ENCODE results near the gene CCSER2.
A peak's percentile ranks its signal among the peaks of the same experiment; 100 is the strongest.
"Not testable (repeated sequence)": the region's sequence is repeated elsewhere in the genome, so short reads cannot be mapped to it uniquely, and the experiment has no call there.

The CCSER2 gene, protein sequence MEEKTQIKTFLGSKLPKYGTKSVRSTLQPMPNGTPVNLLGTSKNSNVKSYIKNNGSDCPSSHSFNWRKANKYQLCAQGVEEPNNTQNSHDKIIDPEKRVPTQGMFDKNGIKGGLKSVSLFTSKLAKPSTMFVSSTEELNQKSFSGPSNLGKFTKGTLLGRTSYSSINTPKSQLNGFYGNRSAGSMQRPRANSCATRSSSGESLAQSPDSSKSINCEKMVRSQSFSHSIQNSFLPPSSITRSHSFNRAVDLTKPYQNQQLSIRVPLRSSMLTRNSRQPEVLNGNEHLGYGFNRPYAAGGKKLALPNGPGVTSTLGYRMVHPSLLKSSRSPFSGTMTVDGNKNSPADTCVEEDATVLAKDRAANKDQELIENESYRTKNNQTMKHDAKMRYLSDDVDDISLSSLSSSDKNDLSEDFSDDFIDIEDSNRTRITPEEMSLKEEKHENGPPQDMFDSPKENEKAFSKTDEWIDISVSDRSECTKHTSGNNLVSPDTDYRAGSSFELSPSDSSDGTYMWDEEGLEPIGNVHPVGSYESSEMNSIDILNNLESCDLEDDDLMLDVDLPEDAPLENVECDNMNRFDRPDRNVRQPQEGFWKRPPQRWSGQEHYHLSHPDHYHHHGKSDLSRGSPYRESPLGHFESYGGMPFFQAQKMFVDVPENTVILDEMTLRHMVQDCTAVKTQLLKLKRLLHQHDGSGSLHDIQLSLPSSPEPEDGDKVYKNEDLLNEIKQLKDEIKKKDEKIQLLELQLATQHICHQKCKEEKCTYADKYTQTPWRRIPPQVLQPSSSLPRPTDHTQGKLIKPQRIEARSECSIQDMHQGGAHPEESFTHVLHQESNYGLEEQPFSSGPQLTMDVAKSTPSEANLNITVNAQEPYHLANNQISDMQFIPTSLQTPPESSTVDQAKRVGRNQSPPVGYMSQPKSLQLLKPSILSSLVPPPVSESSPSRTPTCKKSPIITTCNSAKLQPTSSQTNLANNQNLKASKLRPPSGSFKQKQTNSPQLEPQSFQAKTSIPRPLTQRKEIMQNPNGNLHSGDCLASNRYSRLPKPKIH

DNA sequence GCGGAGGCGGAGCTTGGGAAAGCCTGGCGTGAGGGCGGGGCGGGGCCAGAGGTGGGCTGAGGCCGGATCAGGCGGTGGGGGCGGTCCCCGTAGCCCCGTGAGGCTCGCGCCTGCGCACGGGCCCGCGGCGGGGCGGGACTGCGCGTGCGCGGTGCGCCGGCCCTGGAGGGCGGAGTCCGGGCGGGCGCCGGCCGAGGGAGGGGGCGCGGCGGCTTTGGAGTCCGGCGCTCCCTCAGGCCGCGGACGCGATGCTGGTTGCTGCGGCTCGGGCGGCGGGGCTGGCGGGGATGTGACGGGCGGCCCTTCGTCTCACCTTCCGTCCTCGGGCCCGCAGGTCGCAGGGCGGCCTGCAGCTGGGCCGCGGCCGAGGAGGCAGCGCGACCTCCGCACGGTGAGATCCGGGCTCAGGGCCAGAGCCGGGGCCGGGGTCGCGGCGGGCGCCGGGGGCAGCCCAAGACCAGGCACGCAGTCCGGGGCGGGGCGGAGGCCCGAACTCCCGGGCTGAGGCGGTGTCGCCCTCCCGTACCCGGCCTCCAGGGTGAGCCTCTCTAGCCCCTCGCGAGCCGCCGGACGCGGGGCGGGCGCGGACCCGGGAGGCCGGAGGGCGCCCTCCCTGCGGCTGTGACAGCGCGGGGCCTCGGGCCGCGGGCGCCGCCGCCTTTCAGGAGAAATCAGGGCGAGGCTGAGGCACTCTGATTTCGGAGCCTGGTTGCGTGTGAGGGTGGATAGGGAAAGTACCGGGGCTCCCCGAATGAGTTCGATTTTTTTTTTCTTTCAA, at the start of gene CCSER2:
Gene CCSER2, plus strand, starts transcription at position 172 of the 778 bp plus-strand sequence. CDS start 42,464 bp downstream, outside the sequence.
- DNase-seq (ENCODE audit: low read depth in 2 of 2, low spot score in 1 of 2), result peak; percentile 83 to 85

DNA sequence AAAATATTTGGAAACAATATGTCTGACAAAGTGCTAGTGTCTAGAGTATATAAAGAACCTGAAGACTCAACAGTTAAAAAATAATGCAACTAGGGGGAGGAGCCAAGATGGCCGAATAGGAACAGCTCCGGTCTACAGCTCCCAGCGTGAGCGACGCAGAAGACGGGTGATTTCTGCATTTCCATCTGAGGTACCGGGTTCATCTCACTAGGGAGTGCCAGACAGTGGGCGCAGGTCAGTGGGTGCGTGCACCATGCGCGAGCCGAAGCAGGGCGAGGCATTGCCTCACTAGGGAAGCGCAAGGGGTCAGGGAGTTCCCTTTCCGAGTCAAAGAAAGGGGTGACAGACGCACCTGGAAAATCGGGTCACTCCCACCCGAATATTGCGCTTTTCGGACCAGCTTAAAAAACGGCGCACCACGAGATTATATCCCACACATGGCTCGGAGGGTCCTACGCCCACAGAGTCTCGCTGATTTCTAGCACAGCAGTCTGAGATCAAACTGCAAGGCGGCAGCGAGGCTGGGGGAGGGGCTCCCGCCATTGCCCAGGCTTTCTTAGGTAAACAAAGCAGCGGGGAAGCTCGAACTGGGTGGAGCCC, 48.4 kb upstream of the CCSER2 start:
- DNase-seq (ENCODE audit: low read depth in 2 of 2, low spot score in 1 of 2), result not testable (repeated sequence)

DNA sequence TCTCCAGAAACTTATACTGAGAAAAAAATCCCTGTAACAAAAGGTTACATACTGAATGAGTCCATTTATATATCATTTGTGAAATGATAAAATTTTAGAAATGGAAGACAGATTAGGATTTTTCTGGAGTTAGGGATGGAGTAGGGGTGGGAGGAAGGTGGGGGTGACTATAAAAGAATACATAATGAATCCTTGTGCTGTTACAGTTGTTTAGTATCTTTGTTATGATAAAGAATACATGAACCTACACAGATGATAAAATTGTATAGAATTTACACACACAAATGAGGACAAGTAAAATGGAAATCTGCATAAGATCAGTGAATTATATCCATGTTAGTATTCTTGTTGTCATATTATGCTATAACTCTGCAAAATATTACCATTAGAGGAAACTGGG, 41.7 kb upstream of the CCSER2 start:
- DNase-seq (ENCODE audit: low read depth in 2 of 2, low spot score in 1 of 2), result no peak

DNA sequence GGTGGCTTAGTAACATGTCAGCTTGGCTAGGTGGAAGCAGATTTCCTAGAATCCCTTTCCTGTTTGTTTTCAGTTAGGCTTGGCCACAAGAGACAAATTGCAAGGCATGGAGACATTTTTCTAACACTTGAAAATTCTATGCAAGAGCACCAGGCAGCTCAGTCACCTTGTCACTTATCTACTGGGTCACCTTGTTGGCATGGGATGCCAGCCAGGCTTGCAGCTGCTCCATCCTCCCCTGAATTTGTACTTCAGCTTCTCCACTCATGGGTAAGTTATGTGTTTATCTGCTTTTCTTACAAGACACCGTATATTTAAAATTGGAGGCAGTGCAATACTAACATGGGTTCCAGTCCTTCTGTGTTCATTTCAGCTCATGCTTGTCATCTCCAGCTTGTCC, 40.2 kb upstream of the CCSER2 start:
- no peak for DNase-seq (ENCODE audit: low read depth in 2 of 2, low spot score in 1 of 2)

DNA sequence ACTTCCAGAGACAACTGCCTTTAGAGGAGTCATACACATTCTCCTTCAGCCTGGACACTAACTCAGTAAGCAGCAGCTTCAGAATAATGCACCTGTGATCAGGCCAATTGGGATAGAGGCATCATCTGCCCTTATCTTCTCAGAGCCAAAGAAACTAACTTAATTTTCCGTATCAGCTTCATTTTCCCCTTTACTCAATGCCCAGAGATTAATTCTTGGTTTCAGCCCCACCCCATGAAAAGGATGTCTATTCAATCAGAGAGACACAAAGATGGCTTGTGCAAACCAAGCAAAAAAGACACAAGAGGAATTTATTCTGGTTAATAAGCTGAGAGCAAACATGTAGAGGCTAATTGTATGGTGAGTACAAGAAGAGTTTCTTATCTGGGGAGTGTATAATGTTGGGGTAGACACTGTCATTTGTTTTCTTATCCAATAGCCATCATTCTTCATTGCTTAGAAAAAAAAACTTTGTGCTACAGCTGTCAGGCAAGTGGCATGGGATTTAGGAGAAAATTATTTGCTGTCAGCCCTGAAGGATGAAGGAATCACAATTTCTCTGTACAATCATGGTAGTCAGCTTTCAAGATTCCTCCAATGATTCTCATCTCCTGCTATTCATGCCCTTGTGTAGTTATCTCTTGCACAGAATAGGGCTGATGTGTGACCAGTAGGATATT, 38.7 kb upstream of the CCSER2 start:
- no peak for DNase-seq (ENCODE audit: low read depth in 2 of 2, low spot score in 1 of 2)

DNA sequence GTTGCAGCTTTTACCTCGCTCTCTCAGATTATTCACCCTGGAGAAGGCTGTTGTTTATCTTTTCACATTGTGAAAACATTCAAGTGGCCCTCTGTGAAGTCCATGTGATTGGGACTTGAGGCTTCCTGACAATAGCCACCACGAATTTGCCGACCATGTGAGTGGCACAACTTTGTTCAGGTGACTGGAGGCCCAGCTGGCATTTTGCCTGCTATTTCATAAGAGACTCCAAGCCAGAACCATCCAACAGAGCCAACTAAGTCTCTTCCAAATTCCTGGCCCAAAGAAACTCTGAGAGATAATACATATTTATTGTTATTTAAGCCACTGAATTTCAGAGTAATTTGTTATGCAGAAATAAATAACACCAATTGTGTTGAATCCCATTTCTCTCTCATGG, 38.2 kb upstream of the CCSER2 start:
- DNase-seq (ENCODE audit: low read depth in 2 of 2, low spot score in 1 of 2), result no peak

DNA sequence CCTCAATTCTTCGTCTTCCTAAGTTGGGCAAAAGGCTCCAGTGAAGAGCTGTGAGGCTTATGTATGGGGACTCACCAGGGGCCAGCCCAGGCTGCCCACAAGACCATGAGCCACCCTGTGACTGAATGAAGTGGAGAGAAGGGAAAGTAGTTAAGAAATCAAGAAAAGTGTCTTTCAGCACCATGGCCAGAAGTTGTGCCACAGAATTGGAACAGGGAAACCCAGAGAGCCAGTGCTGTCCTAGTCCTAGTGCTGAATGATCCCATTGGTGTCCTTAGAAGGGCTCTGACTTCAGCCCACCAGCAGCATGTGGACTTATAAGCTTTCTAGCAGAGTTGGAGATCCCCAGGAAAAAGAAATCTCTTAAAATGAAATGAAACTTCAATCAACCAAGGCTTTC, 37.0 kb upstream of the CCSER2 start:
- no peak for DNase-seq (ENCODE audit: low read depth in 2 of 2, low spot score in 1 of 2)

DNA sequence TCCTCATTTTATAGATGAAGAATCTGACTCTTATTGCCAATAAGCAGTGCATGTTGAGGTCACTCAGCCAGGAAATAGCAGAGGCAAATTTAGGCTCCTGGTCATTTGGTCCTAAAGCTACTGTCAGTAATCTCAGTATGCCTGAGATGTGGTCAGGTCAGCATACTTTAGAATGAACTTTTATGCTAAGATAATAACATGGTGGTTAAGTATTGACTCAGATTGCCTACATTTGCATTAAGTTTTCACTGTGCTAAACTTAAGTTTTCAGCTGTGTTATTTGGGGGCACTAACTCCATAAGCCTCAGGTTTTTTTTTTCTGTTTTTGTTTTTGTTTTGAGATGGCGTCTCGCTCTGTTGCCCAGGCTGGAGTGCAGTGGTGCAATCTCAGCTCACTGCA, 35.9 kb upstream of the CCSER2 start:
- no peak for DNase-seq (ENCODE audit: low read depth in 2 of 2, low spot score in 1 of 2)

DNA sequence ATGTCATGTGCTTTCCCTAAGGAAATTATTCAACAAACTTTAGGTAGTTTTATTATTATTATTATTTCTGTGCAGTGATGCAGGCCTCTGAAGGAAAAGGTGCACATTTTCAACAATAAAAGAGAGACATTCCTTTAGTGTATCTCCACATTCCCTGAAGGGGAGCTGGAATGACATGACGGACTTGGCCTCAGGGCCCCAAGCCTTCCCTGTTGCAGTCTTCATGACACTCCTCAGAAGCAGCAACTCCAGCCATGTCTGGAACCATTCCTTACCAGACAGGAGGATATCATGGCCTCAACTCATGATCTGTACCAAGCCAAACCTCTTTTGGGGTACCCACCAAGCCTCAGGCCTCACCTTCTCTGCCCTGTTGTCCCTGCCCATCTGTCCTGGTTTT, 35.2 kb upstream of the CCSER2 start:
- DNase-seq (ENCODE audit: low read depth in 2 of 2, low spot score in 1 of 2), result no peak

DNA sequence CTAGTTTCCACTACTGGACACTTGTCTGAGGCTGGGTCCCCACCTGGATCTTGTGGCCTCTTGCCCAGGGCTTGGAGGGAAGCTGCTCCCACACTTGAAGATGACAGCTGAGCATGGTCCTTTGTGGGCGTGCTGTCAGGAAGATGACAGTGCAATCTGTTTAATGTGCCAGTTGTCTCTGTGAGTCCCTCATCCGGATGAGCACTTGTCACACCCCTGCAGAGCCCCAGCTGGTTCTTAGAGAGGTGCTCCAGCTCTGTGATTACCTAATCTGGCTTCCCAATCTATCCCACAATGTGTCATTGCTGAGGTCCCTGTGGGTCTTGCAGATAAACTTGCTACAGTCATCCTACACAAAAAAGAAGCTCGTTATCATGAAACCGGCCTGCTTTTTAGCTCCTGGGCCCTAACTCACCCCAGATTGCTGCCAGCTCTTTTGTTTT, 34.8 kb upstream of the CCSER2 start:
- DNase-seq (ENCODE audit: low read depth in 2 of 2, low spot score in 1 of 2), result no peak

DNA sequence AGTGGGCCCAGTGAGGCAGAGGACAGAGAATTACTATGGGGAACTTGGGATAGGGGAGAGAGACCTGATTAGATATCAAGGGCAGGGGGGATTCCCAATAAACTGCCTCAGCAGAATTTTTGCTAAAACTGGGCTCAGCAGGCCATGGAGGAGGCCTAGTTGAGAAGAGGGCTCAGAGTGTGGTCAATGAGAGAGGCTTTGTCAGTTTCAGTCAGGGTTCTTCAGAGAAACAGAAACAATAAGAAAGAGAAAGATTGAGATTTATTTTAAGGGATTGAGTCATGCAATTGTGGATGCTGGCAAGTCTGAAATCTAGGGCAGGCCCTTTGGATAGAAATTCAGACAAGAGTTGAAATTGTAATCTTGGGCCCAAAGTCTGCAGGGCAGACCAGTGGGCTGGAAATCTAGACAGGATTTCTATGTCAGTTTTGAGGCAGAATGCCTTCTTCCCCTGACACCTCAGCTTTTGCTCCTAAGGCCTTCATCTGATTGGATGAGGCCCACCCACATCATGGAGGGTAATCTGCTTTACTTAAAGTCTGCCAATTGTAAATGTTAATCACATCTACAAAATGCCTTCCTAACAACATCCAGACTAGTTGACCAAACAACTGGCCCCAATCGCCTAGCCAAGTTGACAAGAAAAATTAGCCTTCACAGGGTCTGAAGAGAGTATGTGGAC, 33.5 kb upstream of the CCSER2 start:
- DNase-seq (ENCODE audit: low read depth in 2 of 2, low spot score in 1 of 2), result no peak

DNA sequence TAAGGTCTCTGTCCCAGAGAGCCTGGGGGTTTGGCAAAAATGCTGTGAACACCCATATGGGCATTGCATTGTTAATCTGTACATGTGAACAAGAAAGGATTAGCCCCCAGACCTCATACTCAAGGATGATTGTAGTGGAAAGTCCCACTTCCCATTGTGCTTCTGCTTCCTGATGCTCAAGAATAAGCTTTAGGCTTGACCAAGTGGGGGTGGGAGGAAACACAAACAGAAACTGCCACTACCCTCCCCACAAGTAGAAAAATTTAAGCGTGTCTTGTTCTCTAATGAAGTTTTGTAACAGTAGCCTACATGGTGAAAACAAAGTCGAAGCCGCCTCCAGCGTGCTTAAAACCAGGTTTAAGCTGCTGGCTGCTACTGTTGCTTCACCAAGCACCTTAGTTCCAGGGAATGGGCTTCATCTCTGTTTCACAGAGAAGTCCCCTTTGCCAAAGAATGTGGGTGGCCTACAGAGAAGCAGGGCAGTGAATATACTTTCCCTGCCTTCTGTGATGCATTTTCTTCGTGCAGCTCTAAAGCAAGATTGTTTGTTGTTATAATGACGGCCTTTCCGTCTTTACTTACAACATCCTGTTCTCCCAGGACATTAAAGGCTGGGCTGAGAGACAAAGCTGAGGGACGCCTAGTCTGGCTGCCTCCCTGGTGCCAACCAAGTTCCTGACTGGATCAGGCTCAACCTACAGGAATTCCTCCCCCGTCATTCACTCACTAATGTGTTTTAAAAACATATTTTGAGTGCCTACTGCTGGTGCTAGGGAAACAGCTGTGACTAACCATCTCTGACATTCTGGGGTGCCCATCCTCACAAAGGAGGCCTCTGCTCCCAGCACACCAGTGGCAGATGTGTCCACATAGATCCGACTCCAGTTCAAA, 32.1 kb upstream of the CCSER2 start:
- DNase-seq (ENCODE audit: low read depth in 2 of 2, low spot score in 1 of 2), result no peak

DNA sequence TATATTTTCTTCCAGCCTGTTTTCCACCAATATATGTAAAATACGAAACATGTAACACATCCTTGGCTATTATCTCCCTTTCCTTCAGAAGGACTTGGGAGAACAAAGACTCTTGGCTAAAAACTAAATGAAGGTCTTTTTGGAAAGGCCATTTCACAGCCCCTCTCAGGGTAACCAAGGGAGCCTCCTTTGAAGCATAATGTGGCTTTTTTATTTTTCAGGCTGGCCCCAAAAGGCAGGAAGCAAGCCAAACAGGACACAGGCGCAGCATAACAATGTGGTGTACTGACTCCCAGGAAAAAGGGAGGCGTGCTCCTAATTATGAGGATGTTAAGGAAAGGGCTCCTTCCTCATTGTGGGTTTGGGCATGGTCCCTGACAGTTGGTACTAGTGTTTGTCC, 30.3 kb upstream of the CCSER2 start:
- DNase-seq (ENCODE audit: low read depth in 2 of 2, low spot score in 1 of 2), result no peak

DNA sequence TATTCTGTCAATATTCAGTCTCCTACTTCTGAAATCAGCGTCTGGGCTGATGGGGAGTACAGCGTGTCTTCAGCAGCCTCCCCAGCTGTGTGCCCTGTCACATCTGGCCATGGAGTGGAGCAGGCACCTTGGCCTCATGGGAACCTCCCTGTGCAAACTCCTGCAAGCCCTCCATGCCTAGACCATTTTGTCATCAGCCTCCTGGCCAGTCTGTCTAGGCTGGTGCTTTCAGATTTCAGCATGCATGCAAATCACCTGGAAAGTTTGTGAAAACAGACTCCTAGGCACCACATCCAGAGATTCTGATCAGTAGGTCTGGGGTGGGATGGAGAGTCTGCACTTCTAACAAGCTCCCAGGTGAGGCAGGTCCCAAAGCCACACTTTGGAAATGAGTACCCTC, 26.2 kb upstream of the CCSER2 start:
- DNase-seq (ENCODE audit: low read depth in 2 of 2, low spot score in 1 of 2), result no peak

DNA sequence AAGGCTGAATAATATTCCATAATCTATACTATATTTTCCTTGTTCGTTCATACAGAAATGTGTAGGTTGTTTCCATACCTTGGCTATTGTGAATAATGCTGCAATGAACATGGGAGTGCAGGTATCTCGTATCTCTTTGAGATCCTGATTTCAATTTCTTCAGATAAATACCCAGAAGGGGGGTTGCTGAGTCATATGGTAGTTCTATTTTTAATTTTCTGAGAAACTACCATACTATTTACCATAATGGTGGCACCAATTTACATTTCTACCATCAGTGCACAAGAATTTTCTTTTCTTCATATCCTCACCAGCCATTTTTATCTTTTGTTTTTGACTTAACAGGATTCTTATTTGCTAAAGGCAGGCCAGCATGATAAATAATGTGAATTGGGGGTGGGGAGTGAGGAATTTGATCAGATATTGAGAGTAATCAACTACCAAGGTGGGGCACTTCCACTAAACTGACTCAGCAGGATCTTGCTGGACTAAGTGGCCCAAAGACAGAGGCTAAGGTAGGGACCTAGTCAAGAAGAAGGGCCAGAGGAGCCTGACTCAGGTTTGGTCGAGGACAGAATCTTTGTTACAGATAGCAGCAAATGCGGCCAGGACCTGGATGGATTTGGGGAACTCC, 21.5 kb upstream of the CCSER2 start:
- no peak for DNase-seq (ENCODE audit: low read depth in 2 of 2, low spot score in 1 of 2)

DNA sequence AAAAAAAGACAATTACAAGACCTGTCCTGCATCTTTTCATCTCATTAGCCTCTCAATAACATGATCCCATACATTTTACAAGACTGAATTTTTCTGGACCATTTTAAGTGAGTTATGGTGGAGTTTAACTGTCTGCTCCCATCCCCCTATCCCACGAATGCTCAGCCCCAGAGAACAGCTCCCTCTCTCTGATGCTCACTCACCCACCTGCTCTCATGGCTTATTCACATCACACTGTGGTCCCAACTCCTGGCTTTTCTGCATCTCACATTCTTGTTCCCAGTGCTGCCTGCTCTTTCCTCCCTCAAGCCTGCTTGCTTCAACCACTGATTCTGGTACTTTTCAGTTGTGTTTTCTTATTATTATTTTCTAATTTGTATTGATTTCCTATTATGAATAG, 20.4 kb upstream of the CCSER2 start:
- no peak for DNase-seq (ENCODE audit: low read depth in 2 of 2, low spot score in 1 of 2)

DNA sequence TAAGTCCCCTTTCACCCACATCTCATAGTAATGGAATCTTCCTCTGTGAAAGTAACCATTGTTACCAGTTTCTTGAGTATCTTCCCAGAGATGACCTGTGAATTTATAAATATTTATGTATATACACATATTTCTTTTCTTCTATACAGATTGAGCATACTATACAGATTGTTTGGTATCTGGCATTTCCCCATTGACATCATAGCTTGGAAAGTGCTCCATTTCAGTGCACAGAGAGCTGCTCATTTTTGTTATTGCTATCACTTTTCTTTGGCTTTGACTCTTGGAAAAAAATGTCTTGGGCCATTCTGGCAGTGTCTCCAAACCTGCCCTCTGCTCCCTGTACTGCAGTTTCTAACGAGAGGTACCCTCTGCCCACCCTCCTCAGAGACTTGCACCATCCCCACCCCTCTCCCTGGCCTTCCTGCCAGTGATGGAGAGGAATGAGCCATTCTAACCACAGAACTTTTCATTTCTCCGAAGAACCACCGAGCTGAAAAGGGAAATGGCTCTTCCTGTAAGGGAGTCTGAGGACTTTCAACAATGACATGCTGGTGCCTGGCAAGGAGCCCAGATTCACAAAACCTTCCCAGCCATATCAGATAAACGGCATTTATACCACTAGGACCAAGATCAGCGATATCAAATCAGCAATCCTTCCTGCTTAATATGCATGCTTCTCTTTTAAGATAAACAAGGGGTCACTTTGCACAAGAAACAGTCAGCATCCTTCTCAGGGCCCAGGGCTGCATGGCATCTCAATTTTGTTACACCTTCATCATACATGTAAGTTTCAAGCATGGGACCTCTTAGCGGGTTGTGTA, 19.7 kb upstream of the CCSER2 start:
- no peak for DNase-seq (ENCODE audit: low read depth in 2 of 2, low spot score in 1 of 2)
